ENCODE results near the gene TMEM151B. TPM values are rescaled to one million over a fixed set of nuclear protein-coding genes. Genes with fewer than 3 reads are reported as not detected.

Gene TMEM151B
- total RNA-seq, 1 donor from 2014 or later: not detected

DNA sequence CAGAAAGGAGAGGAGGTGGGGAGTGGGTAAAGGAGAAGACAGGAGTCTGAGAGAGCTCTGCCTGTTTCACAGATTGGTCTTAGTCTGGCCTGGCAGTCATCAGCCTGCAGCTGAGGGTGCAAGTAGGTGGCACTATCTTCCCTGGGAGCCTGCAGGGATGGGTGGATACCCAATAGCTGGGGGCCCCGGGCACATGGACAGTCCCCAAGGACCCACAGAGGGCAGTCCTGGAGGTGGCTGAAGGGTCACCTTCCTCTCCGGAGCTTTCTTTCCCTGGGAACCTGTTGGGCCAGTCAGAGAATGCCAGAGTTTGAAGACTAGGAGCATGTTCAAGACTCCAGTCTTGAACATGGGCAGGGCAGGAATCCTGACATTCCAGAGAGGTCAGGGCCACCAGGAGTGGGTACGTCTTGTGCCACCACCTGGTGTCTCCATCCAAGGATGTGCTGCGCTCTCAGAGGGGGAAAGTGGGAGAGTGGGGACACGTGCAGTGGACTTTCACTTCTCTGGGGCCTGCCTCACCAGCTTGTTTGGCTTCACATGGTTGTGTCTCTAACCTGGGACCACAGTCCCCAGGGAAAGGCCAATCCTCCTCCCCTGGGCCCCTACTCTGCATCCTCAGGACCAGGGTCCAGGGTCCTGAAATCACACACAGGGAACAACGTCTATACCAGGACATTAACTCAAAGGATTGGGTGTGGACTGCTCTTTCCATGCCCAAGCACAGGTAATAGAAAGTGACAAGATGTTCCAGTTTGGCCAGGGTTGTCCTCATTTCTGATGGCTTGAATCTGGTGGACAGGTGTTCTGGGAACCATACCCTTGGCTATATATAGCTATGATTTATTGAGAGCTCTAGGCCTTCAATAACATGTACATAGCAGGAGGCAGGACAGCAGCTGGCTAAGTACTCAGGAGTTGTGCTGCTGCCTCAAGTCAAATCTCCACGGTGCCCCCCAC, 24.9 kb downstream of the TMEM151B start:
- H3K4me1 ChIP-seq: peaks cover 14% of the 10 kb centered on the region
- H3K9me3 ChIP-seq: no peaks in the 10 kb centered on the region
- H3K4me3 ChIP-seq: no peak overlapping the region
- peaks cover 79% of the 10 kb centered on the region for H3K27me3 ChIP-seq (ENCODE audit: low read depth)
- no peak for ATAC-seq
- DNase-seq: no peak
- no peak overlapping the region for H3K27ac ChIP-seq
- TF ChIP-seq CTCF (IDR thresholded peaks at IDR 0.05): no peak
- peaks cover under 1% of the 10 kb centered on the region for H3K36me3 ChIP-seq
- intact Hi-C loops (cut with DNase I): no loop called here

DNA sequence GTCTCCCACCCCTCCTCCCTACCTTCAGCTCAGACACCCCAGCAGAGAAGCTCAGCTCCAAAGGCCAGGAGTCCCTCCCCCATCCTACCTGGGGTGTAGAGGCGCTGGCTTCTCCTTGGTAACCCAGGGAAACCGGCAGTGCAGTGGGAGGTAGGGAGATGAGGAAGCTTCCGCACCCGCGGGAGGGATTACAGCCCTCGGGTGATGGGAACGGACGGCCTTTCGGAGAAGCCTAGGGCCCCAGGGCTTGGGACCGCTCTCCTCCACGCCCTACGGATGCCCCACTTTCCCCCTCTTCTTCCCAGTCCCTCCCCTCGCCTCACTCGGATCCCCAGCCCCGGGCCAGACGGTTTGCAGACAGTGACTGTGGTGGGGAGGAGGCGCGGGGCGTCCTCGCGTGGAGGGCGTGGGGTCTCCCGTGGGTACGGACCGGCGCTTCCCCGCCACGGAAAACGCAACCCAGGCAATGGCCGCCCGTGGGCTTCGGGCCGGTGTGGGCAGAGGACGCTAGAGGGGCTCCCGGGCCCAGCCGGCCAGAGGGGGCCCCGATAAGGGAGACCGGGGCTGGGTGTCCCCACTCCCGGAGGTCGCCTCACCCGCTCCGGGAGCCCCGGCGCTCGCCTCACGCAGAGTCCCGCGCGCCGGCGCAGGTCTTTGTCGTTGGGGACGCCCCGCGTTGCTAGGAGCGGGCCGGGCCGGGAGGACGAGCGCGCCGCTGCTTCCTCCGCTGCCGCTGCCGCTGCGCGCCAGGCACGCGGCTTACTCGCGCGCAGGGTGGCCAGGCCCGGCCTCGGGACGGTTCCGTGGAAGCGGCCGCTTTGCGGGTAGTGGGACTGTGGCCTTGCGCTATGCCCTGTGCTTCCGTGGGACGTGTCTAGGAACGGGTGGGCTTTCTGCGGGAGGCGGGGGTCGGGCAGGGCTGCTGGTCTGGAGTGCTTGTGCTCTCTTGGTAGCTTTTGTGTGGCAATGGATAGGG, 27.1 kb downstream of the TMEM151B start:
- H3K4me1 ChIP-seq: peaks cover 14% of the 10 kb centered on the region
- H3K27me3 ChIP-seq (ENCODE audit: low read depth): peaks cover 58% of the 10 kb centered on the region
- DNase-seq: peak; percentile 60
- peaks cover 23% of the 10 kb centered on the region for H3K36me3 ChIP-seq
- intact Hi-C loops (cut with DNase I): no loop called here
- TF ChIP-seq CTCF (IDR thresholded peaks at IDR 0.05): no peak
- peak; percentile 78 for ATAC-seq
- no peak overlapping the region for H3K27ac ChIP-seq
- H3K4me3 ChIP-seq: peak overlapping the region; percentile 55
- H3K9me3 ChIP-seq: no peaks in the 10 kb centered on the region

DNA sequence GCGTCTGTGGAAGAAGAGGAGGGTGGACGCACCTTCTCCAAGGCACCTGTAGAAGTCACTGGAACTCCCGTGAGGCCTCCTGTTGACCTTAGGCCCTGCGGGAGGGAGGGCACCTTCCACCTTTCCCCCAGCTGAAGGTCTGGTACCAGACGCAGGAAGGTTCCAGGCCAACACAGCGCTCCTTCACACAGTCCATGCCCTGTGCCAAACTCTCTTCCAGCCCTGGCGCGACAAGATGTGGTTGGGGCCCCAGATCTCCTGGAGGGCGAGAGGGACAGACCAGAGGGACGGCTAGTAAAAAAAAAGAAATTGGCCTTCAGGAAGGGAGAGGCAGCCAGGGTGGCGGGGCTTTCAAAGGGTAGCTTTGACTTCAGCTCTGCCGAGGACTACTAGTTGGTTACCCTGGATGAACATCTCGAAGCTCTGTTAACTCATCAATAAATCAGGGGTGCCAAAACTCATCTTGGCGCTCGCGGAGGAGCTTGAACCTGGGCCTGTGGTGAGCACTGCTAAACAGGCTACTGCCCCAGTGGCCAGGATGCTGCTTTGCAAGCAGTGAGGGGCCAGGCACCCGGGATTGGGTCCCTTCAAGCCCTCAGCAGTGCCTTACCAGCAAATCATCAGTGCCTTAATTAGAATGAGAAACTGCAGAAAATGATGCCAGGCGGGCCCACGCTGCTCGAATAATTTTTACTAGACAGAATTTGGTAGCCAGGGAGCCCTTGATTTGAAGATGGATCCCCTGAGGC, 28.0 kb downstream of the TMEM151B start:
- intact Hi-C loops (cut with DNase I): no loop called here
- DNase-seq (no peak), ATAC-seq (no peak)
- Histone ChIP-seq H3K36me3 (peaks cover 32% of the 10 kb centered on the region), H3K9me3 (no peaks in the 10 kb centered on the region), H3K4me3 (no peak overlapping the region), H3K4me1 (peaks cover 14% of the 10 kb centered on the region), H3K27ac (no peak overlapping the region), H3K27me3 (ENCODE audit: low read depth) (peaks cover 50% of the 10 kb centered on the region)
- TF ChIP-seq CTCF (IDR thresholded peaks at IDR 0.05): no peak

- Histone ChIP-seq H3K4me1 (peaks cover 14% of the 10 kb centered on the region), H3K36me3 (peaks cover 38% of the 10 kb centered on the region), H3K27ac (no peak overlapping the region), H3K9me3 (no peaks in the 10 kb centered on the region), H3K27me3 (ENCODE audit: low read depth) (peaks cover 44% of the 10 kb centered on the region), H3K4me3 (no peak overlapping the region)
- intact Hi-C loops (cut with DNase I): no loop called here
- ATAC-seq (no peak), DNase-seq (no peak)
- no peak for TF ChIP-seq CTCF (IDR thresholded peaks at IDR 0.05)
Measured at GRCh38 chr6:44298864-44299263, 28.6 kb downstream of the TMEM151B start.

All from lower lobe of right lung (tissue), 2 donors.